GM23338 (cell line): ENCODE measurements around the gene MBD5.

Source experiments
- CREB1 ChIP-seq: fragments of 250-450 bp; sonication (Bioruptor Pico); IDR thresholded peaks from 2 replicates; pipeline ENCODE4 v1.5.0; 2020; ENCODE audit warnings: low read depth, mild to moderate bottlenecking, moderate library complexity
- CTCF ChIP-seq, 2 experiments: fragments of 200-600 bp in 1 of 2; sonication (generic) in 1 of 2; conservative IDR thresholded peaks; 2 replicates each; pipeline versions ENCODE4 v1.5.1 to v1.6.1; 2016 to 2017; ENCODE audit warnings: antibody characterized with exemption in 2 of 2, low read depth in 2 of 2, mild to moderate bottlenecking in 2 of 2, moderate library complexity in 1 of 2
- EZH2 ChIP-seq: fragments of 200-600 bp; sonication (generic); IDR thresholded peaks from one replicate; pipeline ENCODE4 v1.8.0; 2017; ENCODE audit warnings: antibody characterized with exemption, mild to moderate bottlenecking, low read depth; ENCODE audit not compliant: unreplicated experiment
- EZH2phosphoT487 ChIP-seq: fragments of 200-600 bp; sonication (generic); IDR thresholded peaks from one replicate; pipeline ENCODE4 v1.8.1; 2018; ENCODE audit warnings: antibody characterized with exemption; ENCODE audit not compliant: unreplicated experiment
- JUNB ChIP-seq: IDR thresholded peaks from one replicate; pipeline ENCODE4 v1.6.1; 2016; ENCODE audit warnings: antibody characterized with exemption; ENCODE audit not compliant: unreplicated experiment
- NANOG ChIP-seq: IDR thresholded peaks from 2 replicates; pipeline ENCODE4 v1.6.1; 2016; ENCODE audit warnings: antibody characterized with exemption, borderline replicate concordance
- POLR2AphosphoS5 ChIP-seq: IDR thresholded peaks from 2 replicates; pipeline ENCODE4 v1.6.1; 2016; ENCODE audit warnings: antibody characterized with exemption, low read depth
- TF ChIP-seq, protein P1 (sequence below): IDR thresholded peaks from 2 replicates; pipeline ENCODE4 v1.6.1; 2016; ENCODE audit warnings: antibody characterized with exemption

DNA sequence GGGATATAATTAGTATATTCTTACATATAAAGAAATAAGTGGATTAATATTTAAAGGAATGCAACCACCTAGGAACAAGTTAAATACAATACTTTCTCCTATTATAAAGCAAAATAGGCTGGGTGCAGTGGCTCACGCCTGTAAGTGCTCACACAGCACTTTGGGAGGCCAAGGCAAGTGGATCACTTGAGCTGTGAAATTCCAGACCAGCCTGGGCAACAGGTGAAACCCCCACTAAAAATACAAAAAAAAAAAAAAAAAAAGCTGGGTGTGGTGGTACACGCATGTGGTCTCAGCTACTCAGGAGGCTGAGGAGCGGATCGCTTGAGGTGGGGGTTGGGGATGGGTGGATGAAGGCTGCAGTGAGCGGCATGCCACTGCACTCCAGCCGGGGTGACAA is 337.5 kb downstream of the MBD5 start:
- TF ChIP-seq EZH2 (no peak), CREB1 (CRISPR knock-in tag) (no peak), CTCF (conservative IDR thresholded peaks at IDR 0.05; ENCODE audit: low read depth in 2 of 2) (no peak), JUNB (no peak), POLR2AphosphoS5 (no peak), NANOG (no peak), EZH2phosphoT487 (no peak)
- TF ChIP-seq, protein P1, sequence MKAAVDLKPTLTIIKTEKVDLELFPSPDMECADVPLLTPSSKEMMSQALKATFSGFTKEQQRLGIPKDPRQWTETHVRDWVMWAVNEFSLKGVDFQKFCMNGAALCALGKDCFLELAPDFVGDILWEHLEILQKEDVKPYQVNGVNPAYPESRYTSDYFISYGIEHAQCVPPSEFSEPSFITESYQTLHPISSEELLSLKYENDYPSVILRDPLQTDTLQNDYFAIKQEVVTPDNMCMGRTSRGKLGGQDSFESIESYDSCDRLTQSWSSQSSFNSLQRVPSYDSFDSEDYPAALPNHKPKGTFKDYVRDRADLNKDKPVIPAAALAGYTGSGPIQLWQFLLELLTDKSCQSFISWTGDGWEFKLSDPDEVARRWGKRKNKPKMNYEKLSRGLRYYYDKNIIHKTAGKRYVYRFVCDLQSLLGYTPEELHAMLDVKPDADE = no peak
